Neural crest cell (in vitro differentiated cells): ENCODE measurements around the gene HDAC4. TPM values are rescaled to one million over a fixed set of nuclear protein-coding genes. Genes with fewer than 3 reads are reported as not detected.
A peak's percentile ranks its signal among the peaks of the same experiment; 100 is the strongest.

Experiments
- DNase-seq: peaks from one replicate; pipeline ENCODE4 v3.0.0; 2021; ENCODE audit warnings: low read depth, mixed read lengths, low spot score
- H3K27ac Mint-ChIP-seq: one replicate; pipeline ENCODE4 v1.8.0; 2021; ENCODE audit warnings: mild to moderate bottlenecking, mixed read lengths; ENCODE audit not compliant: unreplicated experiment
- H3K27me3 Mint-ChIP-seq: 2 replicates; pipeline ENCODE4 v1.8.0; 2021; ENCODE audit warnings: low read depth, mild to moderate bottlenecking, mixed read lengths
- H3K36me3 Mint-ChIP-seq: 2 replicates; pipeline ENCODE4 v1.8.0; 2021; ENCODE audit warnings: low read depth, mild to moderate bottlenecking, mixed read lengths
- H3K4me1 Mint-ChIP-seq: 2 replicates; pipeline ENCODE4 v1.8.0; 2021; ENCODE audit warnings: mixed read lengths
- H3K4me3 Mint-ChIP-seq: one replicate; pipeline ENCODE4 v1.8.0; 2021; ENCODE audit warnings: mild to moderate bottlenecking, mixed read lengths
- H3K9me3 Mint-ChIP-seq: 2 replicates; pipeline ENCODE4 v1.8.0; 2021; ENCODE audit warnings: mixed read lengths
- total RNA-seq: library from RNA; stranded (reverse); gene quantifications from 2 replicates; pipeline ENCODE4 v1.2.1, GENCODE V29; 2021
- TF ChIP-seq, protein P1 (sequence below): fragments of 200-600 bp; sonication (generic); conservative IDR thresholded peaks from 2 replicates; pipeline ENCODE4 v1.5.0; 2021; ENCODE audit warnings: antibody characterized with exemption, mild to moderate bottlenecking

HDAC4 gene
- total RNA-seq, 1 donor from 2014 or later: 52.1 TPM

GRCh38 chr2:239092571-239093294, 308.1 kb downstream of the HDAC4 start:
- TF ChIP-seq, protein P1, sequence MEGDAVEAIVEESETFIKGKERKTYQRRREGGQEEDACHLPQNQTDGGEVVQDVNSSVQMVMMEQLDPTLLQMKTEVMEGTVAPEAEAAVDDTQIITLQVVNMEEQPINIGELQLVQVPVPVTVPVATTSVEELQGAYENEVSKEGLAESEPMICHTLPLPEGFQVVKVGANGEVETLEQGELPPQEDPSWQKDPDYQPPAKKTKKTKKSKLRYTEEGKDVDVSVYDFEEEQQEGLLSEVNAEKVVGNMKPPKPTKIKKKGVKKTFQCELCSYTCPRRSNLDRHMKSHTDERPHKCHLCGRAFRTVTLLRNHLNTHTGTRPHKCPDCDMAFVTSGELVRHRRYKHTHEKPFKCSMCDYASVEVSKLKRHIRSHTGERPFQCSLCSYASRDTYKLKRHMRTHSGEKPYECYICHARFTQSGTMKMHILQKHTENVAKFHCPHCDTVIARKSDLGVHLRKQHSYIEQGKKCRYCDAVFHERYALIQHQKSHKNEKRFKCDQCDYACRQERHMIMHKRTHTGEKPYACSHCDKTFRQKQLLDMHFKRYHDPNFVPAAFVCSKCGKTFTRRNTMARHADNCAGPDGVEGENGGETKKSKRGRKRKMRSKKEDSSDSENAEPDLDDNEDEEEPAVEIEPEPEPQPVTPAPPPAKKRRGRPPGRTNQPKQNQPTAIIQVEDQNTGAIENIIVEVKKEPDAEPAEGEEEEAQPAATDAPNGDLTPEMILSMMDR: no peak
- Mint-ChIP-seq H3K4me3 (no peak overlapping the region), H3K27ac (no peak overlapping the region), H3K4me1 (peaks cover 25% of the 10 kb centered on the region), H3K36me3 (no peaks in the 10 kb centered on the region), H3K9me3 (no peaks in the 10 kb centered on the region), H3K27me3 (no peaks in the 10 kb centered on the region)
- DNase-seq: no peak

GRCh38 chr2:239089884-239090283, 310.9 kb downstream of the HDAC4 start:
- DNase-seq: no peak
- Mint-ChIP-seq H3K27ac (no peak overlapping the region), H3K27me3 (no peaks in the 10 kb centered on the region), H3K9me3 (no peaks in the 10 kb centered on the region), H3K4me3 (no peak overlapping the region), H3K4me1 (peaks cover 44% of the 10 kb centered on the region), H3K36me3 (no peaks in the 10 kb centered on the region)
- TF ChIP-seq, protein P1: no peak

- DNase-seq: no peak
- H3K36me3 Mint-ChIP-seq: no peaks in the 10 kb centered on the region
- no peaks in the 10 kb centered on the region for H3K9me3 Mint-ChIP-seq
- no peak overlapping the region for H3K27ac Mint-ChIP-seq
- H3K27me3 Mint-ChIP-seq: no peaks in the 10 kb centered on the region
- TF ChIP-seq, protein P1: no peak
- H3K4me1 Mint-ChIP-seq: peaks cover 43% of the 10 kb centered on the region
- H3K4me3 Mint-ChIP-seq: no peak overlapping the region
Measured at GRCh38 chr2:239087046-239087710, 313.6 kb downstream of the HDAC4 start.

- TF ChIP-seq, protein P1: no peak
- no peaks in the 10 kb centered on the region for H3K9me3 Mint-ChIP-seq
- H3K4me3 Mint-ChIP-seq: no peak overlapping the region
- DNase-seq: no peak
- H3K27ac Mint-ChIP-seq: no peak overlapping the region
- peaks cover 43% of the 10 kb centered on the region for H3K4me1 Mint-ChIP-seq
- H3K27me3 Mint-ChIP-seq: no peaks in the 10 kb centered on the region
- H3K36me3 Mint-ChIP-seq: no peaks in the 10 kb centered on the region
Measured at GRCh38 chr2:239086325-239087020, 314.3 kb downstream of the HDAC4 start.

DNA sequence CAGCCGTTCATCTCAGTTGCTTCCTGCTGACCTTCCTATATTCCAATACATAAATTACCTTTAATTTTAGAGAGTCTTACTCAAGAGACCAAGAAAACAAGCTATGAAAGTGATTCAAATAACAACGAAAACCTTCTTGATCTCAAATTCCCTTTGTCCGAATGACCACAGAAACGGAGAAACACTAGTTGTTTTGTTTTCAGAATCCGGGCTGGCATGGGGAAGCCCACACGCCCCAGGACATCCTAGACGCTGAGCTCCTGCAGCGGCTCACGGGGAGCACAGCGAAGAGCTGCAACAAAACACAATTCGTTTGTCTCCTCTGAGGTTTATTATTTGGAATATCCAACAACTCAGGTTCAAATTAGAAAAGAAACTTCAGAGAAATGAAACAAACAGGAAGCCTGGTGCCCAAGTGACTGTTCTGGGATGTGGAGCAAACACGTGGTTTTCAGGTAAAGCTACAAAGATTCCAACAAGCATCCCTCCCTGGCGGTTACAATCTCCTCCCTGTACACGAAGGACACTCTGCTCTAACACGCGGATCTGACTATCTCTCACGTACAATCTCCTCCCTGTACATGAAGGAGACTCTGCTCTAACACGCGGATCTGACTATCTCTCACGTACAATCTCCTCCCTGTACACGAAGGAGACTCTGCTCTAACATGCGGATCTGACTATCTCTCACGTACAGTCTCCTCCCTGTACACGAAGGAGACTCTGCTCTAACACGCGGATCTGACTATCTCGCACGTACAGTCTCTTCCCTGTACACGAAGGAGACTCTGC, 315.4 kb downstream of the HDAC4 start:
- no peaks in the 10 kb centered on the region for H3K9me3 Mint-ChIP-seq
- peaks cover 35% of the 10 kb centered on the region for H3K4me1 Mint-ChIP-seq
- TF ChIP-seq, protein P1: no peak
- H3K27me3 Mint-ChIP-seq: no peaks in the 10 kb centered on the region
- H3K27ac Mint-ChIP-seq: peak overlapping the region; percentile 46
- H3K36me3 Mint-ChIP-seq: no peaks in the 10 kb centered on the region
- no peak for DNase-seq
- H3K4me3 Mint-ChIP-seq: no peak overlapping the region
